ENCODE data around the gene LIMS2. TPM values are rescaled to one million over a fixed set of nuclear protein-coding genes. Genes with fewer than 3 reads are reported as not detected.

Gene LIMS2
- total and polyA plus RNA-seq, 2 of the 8 experiments (the other 6 are each of a cell fraction or from before 2014, with no cell fraction given), result 3.3 to 4.8 TPM

DNA sequence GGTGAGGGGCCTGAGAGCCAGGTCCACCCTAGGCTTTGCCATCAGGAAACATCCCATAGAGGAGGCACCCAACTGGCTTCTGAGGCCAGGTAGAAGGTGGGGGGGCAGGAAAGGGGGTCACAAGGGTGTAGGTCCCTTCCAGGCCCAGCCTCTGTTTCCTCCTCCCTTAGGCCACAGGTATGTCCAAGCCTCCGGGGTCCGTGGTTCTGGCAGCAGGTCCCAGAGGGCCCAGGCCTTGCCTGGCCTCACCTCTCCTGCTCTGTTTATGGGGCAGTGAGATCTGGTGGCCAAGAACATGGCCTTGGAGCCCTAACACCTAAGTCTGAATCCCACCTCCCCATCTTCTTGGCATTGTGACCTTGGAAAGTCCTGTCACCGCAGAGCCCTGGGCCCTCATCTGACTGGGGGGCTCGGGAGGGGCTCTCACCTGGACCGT lies 51.0 kb downstream of the LIMS2 start (continued):
- no peak for TF ChIP-seq ASH2L (IDR thresholded peaks at IDR 0.05; ENCODE audit: low read length)
- no peak for TF ChIP-seq SIX5 (IDR thresholded peaks at IDR 0.05; ENCODE audit: low read depth, low read length)
- no peak for TF ChIP-seq TBP (IDR thresholded peaks at IDR 0.05; ENCODE audit: low read depth, low read length)
- no peak for TF ChIP-seq SIRT6 (IDR thresholded peaks at IDR 0.05; ENCODE audit: low read length)
- TF ChIP-seq, protein P1, sequence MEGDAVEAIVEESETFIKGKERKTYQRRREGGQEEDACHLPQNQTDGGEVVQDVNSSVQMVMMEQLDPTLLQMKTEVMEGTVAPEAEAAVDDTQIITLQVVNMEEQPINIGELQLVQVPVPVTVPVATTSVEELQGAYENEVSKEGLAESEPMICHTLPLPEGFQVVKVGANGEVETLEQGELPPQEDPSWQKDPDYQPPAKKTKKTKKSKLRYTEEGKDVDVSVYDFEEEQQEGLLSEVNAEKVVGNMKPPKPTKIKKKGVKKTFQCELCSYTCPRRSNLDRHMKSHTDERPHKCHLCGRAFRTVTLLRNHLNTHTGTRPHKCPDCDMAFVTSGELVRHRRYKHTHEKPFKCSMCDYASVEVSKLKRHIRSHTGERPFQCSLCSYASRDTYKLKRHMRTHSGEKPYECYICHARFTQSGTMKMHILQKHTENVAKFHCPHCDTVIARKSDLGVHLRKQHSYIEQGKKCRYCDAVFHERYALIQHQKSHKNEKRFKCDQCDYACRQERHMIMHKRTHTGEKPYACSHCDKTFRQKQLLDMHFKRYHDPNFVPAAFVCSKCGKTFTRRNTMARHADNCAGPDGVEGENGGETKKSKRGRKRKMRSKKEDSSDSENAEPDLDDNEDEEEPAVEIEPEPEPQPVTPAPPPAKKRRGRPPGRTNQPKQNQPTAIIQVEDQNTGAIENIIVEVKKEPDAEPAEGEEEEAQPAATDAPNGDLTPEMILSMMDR (IDR thresholded peaks at IDR 0.05; ENCODE audit: control extremely low read depth in 1 of 3, insufficient read depth in 1 of 3, low read depth in 1 of 3, low read length in 3 of 3), result no peak
- TF ChIP-seq KDM5A (IDR thresholded peaks at IDR 0.05; ENCODE audit: low read length), result no peak
- TF ChIP-seq SP1 (IDR thresholded peaks at IDR 0.05; ENCODE audit: low read depth, low read length), result no peak
- no peak for TF ChIP-seq RBBP5 (IDR thresholded peaks at IDR 0.05; ENCODE audit: borderline replicate concordance, low read depth, low read length)
- TF ChIP-seq RAD21 (IDR thresholded peaks at IDR 0.05 in 1 of 2, conservative IDR thresholded peaks at IDR 0.05 in 1 of 2; ENCODE audit: low read depth in 2 of 2, low read length in 2 of 2), result no peak
